GM20431 (cell line): ENCODE results near the gene CRYBB1.

ENCODE experiments used
- in situ Hi-C: fragments of 300-500 bp; cut with MseI, MboI; formaldehyde crosslinking; loops from one replicate; pipeline ENCODE4 v1.15.0; 2020; ENCODE audit warnings: low sequenced_read_pairs; ENCODE audit not compliant: unreplicated experiment

The CRYBB1 gene

GRCh38 chr22:26617271-26618199, at the start of gene CRYBB1:
TSS of gene CRYBB1 (minus strand) at chr22:26618027. CDS start at chr22:26616319, 1,708 bp downstream.
- in situ Hi-C loops = no loop called here

DNA sequence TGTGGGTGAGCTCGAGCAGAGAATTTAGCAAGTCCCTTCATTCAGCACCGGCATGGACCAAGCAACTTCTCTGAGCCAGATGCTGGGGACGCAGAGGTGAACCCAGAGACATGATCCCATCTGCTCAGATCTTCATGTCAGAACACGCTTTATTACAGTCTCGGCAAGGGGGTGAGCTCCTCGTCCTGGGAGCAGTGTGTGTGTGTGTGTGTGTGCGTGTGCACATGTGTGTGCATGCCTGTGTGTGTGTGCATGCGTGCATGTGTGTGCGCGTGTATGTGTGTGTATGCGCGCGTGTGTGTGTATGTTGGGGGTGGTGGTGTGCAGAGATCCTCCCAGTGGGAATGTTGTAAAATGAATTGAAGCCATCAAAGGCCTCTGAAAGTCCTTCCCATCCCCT, 49.3 kb upstream of the CRYBB1 start:
- in situ Hi-C loops = no loop called here

DNA sequence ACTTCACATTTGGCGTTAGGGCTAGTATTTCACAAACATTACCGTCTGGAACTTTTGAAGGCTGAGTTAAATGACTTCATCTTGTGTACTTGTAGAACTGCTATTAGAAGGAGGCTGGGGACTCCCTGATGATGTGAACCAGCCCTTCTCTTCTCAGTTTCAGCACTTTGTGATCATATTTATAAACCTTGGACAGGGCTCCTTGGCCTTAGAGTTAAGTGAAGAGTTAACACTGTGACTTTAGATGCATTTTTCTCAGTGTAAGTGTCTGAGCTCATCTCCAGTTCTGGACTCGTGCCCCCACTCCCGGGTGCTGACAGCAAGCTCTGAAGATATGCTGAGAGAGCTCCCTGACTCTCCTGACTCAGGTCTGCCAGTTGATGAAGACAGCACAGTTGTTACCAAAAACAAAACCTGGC, 48.0 kb upstream of the CRYBB1 start:
- in situ Hi-C loops = no loop called here

GRCh38 chr22:26663374-26663923, 45.6 kb upstream of the CRYBB1 start:
- in situ Hi-C loops = no loop called here

GRCh38 chr22:26662160-26662559, 44.3 kb upstream of the CRYBB1 start:
- in situ Hi-C loops = no loop called here

GRCh38 chr22:26660961-26661578, 43.2 kb upstream of the CRYBB1 start:
- in situ Hi-C loops = no loop called here

DNA sequence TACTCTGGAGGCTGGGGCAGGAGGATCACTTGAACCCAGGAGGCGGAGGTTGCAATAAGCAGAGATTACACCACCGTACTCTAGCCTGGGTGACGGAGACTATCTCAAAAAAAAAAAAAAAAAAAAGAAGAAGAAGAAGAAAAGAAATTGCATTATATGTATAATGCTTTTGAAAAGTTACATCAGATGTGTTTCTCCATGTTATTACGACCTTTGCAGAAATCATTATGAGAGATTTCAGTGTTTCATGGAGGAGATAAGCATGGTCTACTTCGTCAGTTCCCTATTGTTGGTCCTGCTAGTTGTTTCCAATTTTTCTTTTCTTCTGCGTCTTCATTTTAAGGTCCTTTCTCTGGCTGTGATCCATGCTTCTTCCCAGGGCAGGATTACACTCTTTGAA, 42.5 kb upstream of the CRYBB1 start:
- in situ Hi-C loops = no loop called here

- in situ Hi-C loops = no loop called here
Measured at GRCh38 chr22:26658671-26659478, 41.0 kb upstream of the CRYBB1 start.

DNA sequence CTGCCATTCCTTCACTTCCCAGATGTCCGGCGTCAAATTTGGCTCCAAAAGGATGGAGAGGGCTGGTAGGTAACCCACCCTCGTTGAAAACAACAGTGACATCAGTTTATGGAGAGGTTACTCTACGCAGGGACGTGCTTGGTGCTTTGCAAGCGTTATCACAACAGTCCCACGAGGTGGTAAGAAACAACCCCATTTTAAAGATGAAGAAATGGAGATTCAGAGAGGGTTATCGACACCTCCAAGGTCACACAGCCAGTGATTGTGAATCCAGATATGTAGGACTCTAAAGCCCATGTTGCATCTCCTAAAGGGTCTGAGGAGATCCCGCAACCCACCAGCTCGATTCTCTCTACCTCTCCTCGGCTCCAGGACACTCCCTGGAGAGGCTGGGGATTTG, 40.3 kb upstream of the CRYBB1 start:
- in situ Hi-C loops = no loop called here

DNA sequence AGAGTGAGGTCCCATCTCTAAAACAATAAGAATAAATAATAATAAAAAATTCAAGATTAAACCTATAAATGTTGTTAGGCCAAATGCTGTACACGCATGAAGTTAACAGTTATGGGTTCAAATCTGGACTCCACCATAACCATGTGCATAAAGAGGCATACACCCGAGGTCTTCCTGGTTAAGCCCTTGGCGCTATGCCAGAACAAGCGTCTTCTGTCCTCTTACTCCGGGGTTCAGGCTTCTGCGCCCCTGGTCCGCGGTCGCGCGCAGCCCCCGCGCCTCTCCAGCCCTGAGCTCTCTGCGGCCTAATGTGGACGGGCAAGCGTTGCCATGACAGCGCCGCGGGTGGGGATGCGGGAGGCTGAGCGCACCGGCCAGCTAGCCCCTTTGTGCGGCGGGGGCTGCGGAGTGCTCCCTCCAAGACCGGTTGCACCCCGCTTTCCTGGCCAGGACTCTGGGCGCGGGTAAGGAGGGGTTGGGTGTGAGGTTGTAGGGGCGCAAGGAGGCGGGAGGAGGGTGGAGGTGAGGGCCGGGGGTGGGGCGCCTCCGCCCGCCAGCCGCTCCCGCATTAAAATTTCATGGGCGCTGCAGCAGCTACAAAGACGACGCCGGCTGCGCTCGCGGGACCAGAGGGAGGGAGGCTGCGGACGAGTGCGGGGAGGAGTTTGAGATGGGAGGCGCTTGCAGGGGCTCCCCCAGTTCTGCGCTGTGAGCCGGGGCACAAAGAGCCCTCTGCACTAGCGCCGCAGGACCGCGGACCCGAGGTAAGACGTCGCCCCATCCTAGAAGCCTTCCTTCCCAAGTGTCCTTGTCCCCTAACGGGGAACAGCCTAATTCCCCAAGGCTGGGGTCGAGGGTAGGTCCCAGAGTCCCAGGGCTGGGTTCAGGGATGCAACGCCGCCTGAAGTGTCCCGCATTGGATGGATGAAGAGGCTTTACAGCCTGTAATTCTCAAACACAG, 39.3 kb upstream of the CRYBB1 start, which contains the start of gene MIAT:
Gene MIAT, plus strand, starts transcription at position 698 of the 961 bp plus-strand sequence.
- in situ Hi-C loops = no loop called here

GRCh38 chr22:26651815-26652214, 34.0 kb upstream of the CRYBB1 start:
- in situ Hi-C loops = no loop called here

DNA sequence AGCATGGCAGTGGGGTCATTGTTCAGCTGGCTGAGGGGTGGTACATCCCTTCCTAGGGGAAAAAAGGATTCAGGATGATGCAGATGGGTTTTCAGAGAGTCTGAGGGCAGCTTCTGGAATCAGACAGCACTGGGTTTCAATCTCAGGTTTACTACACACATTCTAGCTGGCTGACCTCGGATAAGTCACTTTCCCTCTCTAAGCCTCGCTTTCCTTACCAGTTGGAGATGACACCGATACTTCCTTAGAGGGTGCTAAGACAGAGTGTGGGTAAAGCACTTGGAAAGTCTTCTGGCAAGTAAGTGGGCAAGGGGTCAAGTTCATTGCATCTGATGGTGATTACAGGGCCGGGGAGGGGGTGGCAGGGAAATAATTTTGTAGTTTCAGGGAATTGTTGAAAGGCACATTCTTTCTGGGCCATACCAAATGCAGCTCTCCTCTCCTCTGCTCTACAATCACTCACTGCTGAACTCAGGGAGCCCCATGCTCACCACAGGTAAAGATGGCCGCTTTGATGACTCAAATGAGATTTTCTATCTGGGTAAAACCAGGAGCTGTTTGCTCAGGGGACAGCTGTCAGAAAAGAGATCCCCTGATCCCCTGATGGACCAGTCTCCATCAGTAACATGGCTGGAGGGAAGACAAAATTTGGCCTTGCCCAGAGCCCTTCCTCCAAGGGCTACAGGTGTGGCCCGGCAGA, 33.0 kb upstream of the CRYBB1 start:
- in situ Hi-C loops = no loop called here

DNA sequence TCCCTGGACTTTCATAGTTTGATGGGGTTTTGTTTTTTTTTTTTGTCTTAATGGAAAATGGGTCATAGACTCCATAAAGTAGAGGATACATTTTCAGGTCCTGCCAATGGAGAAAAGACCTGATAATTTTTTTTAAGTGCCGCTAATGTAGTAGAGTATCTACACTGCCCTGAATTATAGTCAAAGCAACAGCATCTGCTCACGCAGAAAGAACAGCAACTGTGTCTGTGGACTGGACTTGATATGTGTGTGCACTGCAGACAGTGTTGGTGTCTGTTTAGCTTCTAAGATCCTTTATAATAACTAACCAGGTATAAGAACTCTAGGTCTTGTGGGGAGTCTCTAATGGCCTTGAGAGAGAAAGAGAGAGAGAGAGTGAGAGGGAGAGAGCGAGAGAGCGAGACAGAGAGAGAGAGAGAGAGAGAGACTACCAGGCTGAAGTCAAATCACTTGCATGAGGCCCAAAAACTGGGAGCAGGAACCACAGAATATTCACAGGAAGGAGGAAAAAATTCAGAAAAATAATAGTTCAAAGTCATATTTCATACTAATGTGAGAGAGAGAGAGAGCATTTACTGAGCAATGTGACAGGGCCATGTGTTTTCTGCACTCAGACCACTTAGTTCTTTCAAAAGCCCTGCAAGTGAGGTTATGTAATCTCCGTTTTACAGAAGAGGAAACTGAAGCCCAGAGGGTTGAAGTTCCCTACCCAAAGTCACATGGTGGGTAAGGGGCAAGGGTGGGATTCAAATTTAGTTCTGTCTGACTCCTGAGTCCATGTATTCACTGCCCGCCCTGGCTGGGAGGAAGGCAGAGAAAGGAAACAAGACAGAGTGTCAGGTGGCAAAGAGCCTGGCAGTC, 30.9 kb upstream of the CRYBB1 start:
- in situ Hi-C loops = no loop called here

GRCh38 chr22:26648011-26648497, 30.2 kb upstream of the CRYBB1 start:
- in situ Hi-C loops = no loop called here

- in situ Hi-C loops = no loop called here
Measured at GRCh38 chr22:26646158-26646557, 28.3 kb upstream of the CRYBB1 start.

- in situ Hi-C loops = no loop called here
Measured at GRCh38 chr22:26643418-26644100, 25.7 kb upstream of the CRYBB1 start.
